HG02759 (cell line): Measurements from ENCODE around the gene ING4.

Source experiments
- ATAC-seq: cut with Tn5 transposase; IDR thresholded peaks from one replicate; pipeline ENCODE4 v1.9.1; 2021; ENCODE audit warnings: mild to moderate bottlenecking, moderate library complexity; ENCODE audit not compliant: unreplicated experiment

Gene ING4

GRCh38 chr12:6688543-6688998, 25.7 kb upstream of the ING4 start:
- ATAC-seq: peak; percentile 4

- no peak for ATAC-seq
These were observed 22.9 kb upstream of the ING4 start for GRCh38 chr12:6685814-6686213.

- no peak for ATAC-seq
These were observed 21.7 kb upstream of the ING4 start for GRCh38 chr12:6684609-6685008.

GRCh38 chr12:6676962-6677361, 14.0 kb upstream of the ING4 start:
- ATAC-seq: no peak

GRCh38 chr12:6672143-6672542, 9.2 kb upstream of the ING4 start:
- ATAC-seq: no peak

- ATAC-seq: no peak
These were observed 4.8 kb upstream of the ING4 start for GRCh38 chr12:6667559-6668210.

GRCh38 chr12:6666211-6666610, 3.3 kb upstream of the ING4 start:
- ATAC-seq: no peak

GRCh38 chr12:6664902-6665301, 2.0 kb upstream of the ING4 start:
- no peak for ATAC-seq

- peak; percentile 29 for ATAC-seq
These were observed 365 bp downstream of the ING4 start for GRCh38 chr12:6662602-6662905.

GRCh38 chr12:6653987-6654386, 8.9 kb downstream of the ING4 start:
- no peak for ATAC-seq

- no peak for ATAC-seq
These were observed 9.6 kb downstream of the ING4 start for GRCh38 chr12:6653342-6653741.

- ATAC-seq: no peak
These were observed 10.5 kb downstream of the ING4 start for GRCh38 chr12:6652391-6652790.

GRCh38 chr12:6650832-6651231, 12.1 kb downstream of the ING4 start:
- no peak for ATAC-seq

GRCh38 chr12:6647083-6647604, 15.8 kb downstream of the ING4 start, which contains the start of gene ACRBP:
Gene ACRBP, minus strand, starts transcription at chr12:6647432. Its CDS starts 66 bp downstream, at chr12:6647366.
- ATAC-seq: peak; percentile 61

- ATAC-seq: no peak
These were observed 16.4 kb downstream of the ING4 start for GRCh38 chr12:6646276-6647082.

- no peak for ATAC-seq
These were observed 18.0 kb downstream of the ING4 start for GRCh38 chr12:6644903-6645302.

GRCh38 chr12:6644257-6644596, 18.7 kb downstream of the ING4 start:
- no peak for ATAC-seq

- no peak for ATAC-seq
These were observed 19.2 kb downstream of the ING4 start for GRCh38 chr12:6643569-6644256.

GRCh38 chr12:6641131-6641530, 21.8 kb downstream of the ING4 start:
- ATAC-seq: no peak

GRCh38 chr12:6640497-6640896, 22.4 kb downstream of the ING4 start:
- no peak for ATAC-seq

- ATAC-seq: no peak
These were observed 23.6 kb downstream of the ING4 start for GRCh38 chr12:6639151-6639801.
